Endothelial cell of umbilical vein (primary cell): ENCODE data around the gene GPAT2.

ENCODE experiments used
- CTCF ChIP-seq, 2 donors: IDR thresholded peaks; 1 replicate in 1 of 2; 2 replicates in 1 of 2; pipeline ENCODE4 v1.5.1; 2011; ENCODE audit warnings: low read length in 2 of 2, mild to moderate bottlenecking in 2 of 2, moderate library complexity in 2 of 2, control low read depth in 1 of 2, inconsistent platforms in 1 of 2, low read depth in 1 of 2; ENCODE audit not compliant: insufficient read depth in 1 of 2; ENCODE audit errors: extremely low read depth in 1 of 2
- GATA2 ChIP-seq: IDR thresholded peaks from 2 replicates; pipeline ENCODE4 v1.7.0; 2011; ENCODE audit warnings: low read depth, mild to moderate bottlenecking, moderate library complexity, mixed read lengths, low read length; ENCODE audit not compliant: insufficient read length, insufficient read depth
- POLR2A ChIP-seq: IDR thresholded peaks from 2 replicates; pipeline ENCODE4 v1.6.1; 2012; ENCODE audit warnings: low read depth, mild to moderate bottlenecking, control low read depth, low read length
- POLR2AphosphoS5 ChIP-seq: IDR thresholded peaks from 2 replicates; pipeline ENCODE4 v1.6.1; 2012; ENCODE audit warnings: low read depth, mild to moderate bottlenecking, control low read depth, low read length, moderate library complexity; ENCODE audit not compliant: insufficient read depth

- TF ChIP-seq CTCF (IDR thresholded peaks at IDR 0.05; ENCODE audit: extremely low read depth in 1 of 2, insufficient read depth in 1 of 2, low read depth in 1 of 2, low read length in 2 of 2) (no peak), POLR2AphosphoS5 (no peak), POLR2A (no peak), GATA2 (no peak)
Measured at GRCh38 chr2:96082211-96083063, 47.7 kb upstream of the GPAT2 start.
